SK-N-MC (cell line): ENCODE data around the gene ITGA1.
A peak's percentile ranks its signal among the peaks of the same experiment; 100 is the strongest.
"Not testable (repeated sequence)": the region's sequence is repeated elsewhere in the genome, so short reads cannot be mapped to it uniquely, and the experiment has no call there.

Experiments used
- DNase-seq: peaks from one replicate; pipeline ENCODE4 v3.0.0-alpha.2; 2011; ENCODE audit warnings: low read depth, low spot score
- H3K27ac ChIP-seq: fragments of 200-600 bp; sonication (generic); 2 replicates; pipeline ENCODE4 v1.5.1; 2016; ENCODE audit warnings: mixed run types
- H3K36me3 ChIP-seq: fragments of 200-600 bp; sonication (generic); 2 replicates; pipeline ENCODE4 v1.6.1; 2017; ENCODE audit warnings: antibody characterized with exemption, low read length, mixed read lengths; ENCODE audit not compliant: insufficient read depth
- H3K4me3 ChIP-seq: fragments of 200-600 bp; sonication (generic); 2 replicates; pipeline ENCODE4 v1.5.1; 2016
- H3K9ac ChIP-seq: fragments of 200-600 bp; sonication (generic); 2 replicates; pipeline ENCODE4 v1.8.0; 2017; ENCODE audit warnings: mixed run types, mixed read lengths; ENCODE audit not compliant: insufficient read length
- H3K9me3 ChIP-seq: fragments of 200-600 bp; sonication (generic); 2 replicates; pipeline ENCODE4 v1.6.1; 2017; ENCODE audit warnings: low read depth, mild to moderate bottlenecking, antibody characterized with exemption, low read length, moderate library complexity, mixed read lengths
- EZH2 ChIP-seq: fragments of 200-600 bp; sonication (generic); IDR thresholded peaks from one replicate; pipeline ENCODE4 v1.6.1; 2017; ENCODE audit warnings: antibody characterized with exemption
- FOXP2 ChIP-seq: optimal IDR thresholded peaks from 2 replicates; pipeline ENCODE3; 2011; ENCODE audit warnings: mild to moderate bottlenecking, moderate library complexity; ENCODE audit not compliant: insufficient read depth; ENCODE audit errors: extremely low read length, control extremely low read depth
- POLR2AphosphoS5 ChIP-seq: IDR thresholded peaks from 2 replicates; pipeline ENCODE4 v1.6.1; 2012; ENCODE audit warnings: mild to moderate bottlenecking, low read depth, low read length, borderline replicate concordance

The ITGA1 gene

DNA sequence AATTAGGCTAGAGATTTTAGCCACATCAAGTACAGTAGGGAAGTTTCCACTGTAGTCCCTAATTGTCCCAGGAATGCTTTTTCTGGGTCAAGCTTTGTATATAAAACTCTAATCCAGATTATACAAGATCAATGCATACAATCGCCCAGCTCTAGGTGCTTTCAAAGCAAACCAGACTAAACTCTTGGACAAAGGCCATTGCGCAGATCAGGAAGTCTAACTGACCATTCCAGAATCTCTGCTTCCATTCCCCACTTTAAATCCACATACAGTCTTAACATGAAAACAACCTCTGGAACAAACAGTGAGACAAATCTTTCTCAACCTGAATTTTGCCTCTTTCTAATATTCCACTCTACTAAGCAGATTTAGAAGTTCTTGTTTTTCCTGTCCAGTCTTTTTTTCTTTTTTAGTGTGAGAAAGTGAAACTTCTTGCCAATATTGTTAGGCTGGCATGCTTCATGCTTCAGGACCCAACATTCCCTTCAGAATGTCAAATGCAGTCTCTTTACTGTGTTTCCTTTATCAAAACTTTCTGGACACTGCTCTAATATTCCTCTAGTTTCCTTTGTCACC, 76.1 kb downstream of the ITGA1 start:
- H3K36me3 ChIP-seq, result no peaks in the 10 kb centered on the region
- peak overlapping the region; percentile 41 for H3K4me3 ChIP-seq
- TF ChIP-seq EZH2 (no peak), POLR2AphosphoS5 (no peak), FOXP2 (no peak)
- peak overlapping the region; percentile 8 for H3K9ac ChIP-seq
- DNase-seq, result no peak
- no peaks in the 10 kb centered on the region for H3K9me3 ChIP-seq
- H3K27ac ChIP-seq, result peak overlapping the region; percentile 43

DNA sequence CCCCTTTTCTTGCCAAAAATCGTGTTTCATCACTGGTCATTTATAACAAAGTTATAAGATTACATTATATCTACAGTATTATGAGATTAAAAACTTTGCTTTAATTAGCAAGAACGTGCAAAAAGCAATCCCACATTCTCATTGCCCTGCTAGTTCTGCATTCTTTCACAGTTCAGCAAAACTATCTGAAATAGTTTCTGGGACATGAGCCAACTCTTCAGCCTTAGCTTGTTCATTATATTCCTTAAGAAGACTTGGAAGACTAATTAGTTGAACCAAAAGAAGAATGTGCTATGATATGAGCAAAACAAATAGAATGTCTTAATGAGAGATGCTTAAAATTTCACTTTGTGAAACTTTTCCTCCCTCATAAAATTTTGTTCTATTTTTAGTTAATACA, 76.7 kb downstream of the ITGA1 start:
- peak; percentile 59 for DNase-seq
- peak overlapping the region; percentile 8 for H3K9ac ChIP-seq
- no peaks in the 10 kb centered on the region for H3K36me3 ChIP-seq
- no peaks in the 10 kb centered on the region for H3K9me3 ChIP-seq
- TF ChIP-seq EZH2, result no peak
- TF ChIP-seq POLR2AphosphoS5, result no peak
- TF ChIP-seq FOXP2, result no peak
- H3K4me3 ChIP-seq, result peak overlapping the region; percentile 41
- peak overlapping the region; percentile 67; the same call in 1 of the 2 replicates for H3K27ac ChIP-seq

DNA sequence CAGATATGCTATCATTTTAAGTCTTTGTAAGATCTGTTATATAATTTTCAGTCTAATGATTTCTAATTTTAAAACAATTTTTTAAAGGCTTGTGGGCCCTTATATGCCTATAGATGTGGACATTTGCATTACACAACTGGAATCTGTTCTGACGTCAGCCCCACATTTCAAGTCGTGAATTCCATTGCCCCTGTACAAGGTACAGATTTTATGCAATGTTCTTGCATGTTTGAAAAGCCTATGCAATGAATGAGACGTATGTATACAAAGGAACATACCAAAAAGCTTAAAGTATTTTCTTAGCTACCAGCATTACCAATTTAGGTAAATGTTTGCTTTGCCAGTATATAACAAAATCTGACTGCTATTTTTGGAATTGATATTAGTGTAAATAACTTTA, 77.2 kb downstream of the ITGA1 start:
- Histone ChIP-seq H3K27ac (peak overlapping the region; percentile 67), H3K36me3 (no peaks in the 10 kb centered on the region), H3K9ac (no peak overlapping the region), H3K9me3 (no peaks in the 10 kb centered on the region), H3K4me3 (no peak overlapping the region)
- TF ChIP-seq POLR2AphosphoS5, result no peak
- TF ChIP-seq EZH2, result no peak
- no peak for TF ChIP-seq FOXP2
- DNase-seq, result no peak

DNA sequence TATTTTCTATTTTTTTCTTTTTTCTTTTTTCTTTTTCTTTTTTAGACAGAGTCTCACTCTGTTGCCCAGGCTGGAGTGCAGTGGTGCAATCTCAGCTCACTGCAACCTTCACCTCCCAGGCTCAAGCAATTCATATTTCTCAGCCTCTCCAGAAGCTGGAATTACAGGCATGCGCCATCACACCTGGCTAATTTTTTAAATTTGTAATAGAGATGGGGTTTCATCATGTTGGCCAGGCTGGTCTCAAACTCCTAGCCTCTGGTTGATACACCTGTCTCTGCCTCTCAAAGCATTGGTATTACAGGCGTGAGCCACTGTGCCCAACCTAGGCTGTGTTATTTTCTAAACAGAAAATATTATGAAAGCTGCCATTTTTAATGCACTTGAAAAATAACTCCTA, 78.3 kb downstream of the ITGA1 start:
- H3K9me3 ChIP-seq, H3K27ac ChIP-seq, H3K4me3 ChIP-seq, H3K9ac ChIP-seq, H3K36me3 ChIP-seq, DNase-seq: not testable (repeated sequence)

DNA sequence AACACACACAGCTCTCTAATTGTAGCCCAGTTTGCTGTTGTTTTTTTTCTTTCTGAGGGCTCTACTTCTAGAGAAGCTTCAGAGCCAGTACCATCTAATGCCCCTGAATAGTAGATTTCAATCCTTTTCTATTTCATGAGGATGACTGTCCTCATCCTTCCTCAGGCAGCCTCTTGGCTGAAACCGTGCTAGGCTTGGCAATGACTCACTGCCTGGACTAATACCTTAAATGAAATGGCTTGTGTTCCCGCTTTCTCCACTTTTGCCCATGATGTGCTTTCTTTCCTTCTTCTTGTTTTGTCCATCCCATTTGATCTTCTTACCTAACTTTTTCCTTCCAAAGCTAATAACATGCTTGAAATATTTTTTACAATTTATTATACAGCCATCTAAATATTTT, 80.1 kb downstream of the ITGA1 start:
- Histone ChIP-seq H3K27ac (no peak overlapping the region), H3K4me3 (no peak overlapping the region), H3K9me3 (no peaks in the 10 kb centered on the region), H3K36me3 (no peaks in the 10 kb centered on the region), H3K9ac (no peak overlapping the region)
- no peak for DNase-seq
- no peak for TF ChIP-seq FOXP2
- no peak for TF ChIP-seq POLR2AphosphoS5
- TF ChIP-seq EZH2, result no peak

DNA sequence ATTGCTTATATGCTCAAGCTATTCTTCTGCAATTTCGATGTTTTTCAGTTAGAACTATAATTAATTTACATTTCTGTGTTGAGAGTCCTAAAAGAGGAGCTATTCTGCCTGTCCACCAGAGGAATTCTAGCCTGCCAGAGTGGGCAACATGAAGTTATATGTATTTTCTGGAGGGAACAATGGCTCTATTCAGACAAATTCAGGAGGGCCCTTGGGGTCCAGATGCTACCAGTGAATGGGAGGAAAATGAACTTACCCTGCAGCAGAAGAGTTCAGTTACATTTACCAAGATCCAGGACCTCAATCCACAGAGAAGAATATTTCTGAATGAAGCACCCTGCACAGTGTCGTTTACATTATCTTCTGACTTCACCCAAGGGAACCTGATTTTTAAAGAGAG, 80.7 kb downstream of the ITGA1 start:
- Histone ChIP-seq H3K4me3 (no peak overlapping the region), H3K27ac (no peak overlapping the region), H3K36me3 (no peaks in the 10 kb centered on the region), H3K9ac (no peak overlapping the region), H3K9me3 (no peaks in the 10 kb centered on the region)
- TF ChIP-seq POLR2AphosphoS5 (no peak), EZH2 (no peak), FOXP2 (no peak)
- DNase-seq, result no peak

DNA sequence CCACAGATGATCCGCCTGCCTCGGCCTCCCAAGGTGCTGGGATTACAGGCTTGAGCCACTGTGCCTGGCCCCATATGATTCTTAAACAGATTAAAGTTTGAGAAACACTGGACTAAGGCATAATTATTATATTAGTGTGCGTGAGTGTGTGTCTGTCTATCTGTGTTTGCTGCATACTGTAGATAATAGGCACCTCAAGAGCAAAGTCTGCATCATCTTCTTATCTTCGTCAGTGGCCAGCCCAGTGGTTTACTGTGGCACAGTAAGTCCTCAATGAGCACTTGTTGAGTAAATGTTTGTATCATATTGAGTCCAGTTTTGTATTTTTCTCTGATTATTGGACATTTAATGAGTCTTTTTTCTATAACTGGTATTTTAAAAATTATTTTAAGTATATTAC, 81.7 kb downstream of the ITGA1 start:
- Histone ChIP-seq H3K9ac (no peak overlapping the region), H3K4me3 (no peak overlapping the region), H3K27ac (no peak overlapping the region), H3K36me3 (no peaks in the 10 kb centered on the region), H3K9me3 (no peaks in the 10 kb centered on the region)
- no peak for DNase-seq
- TF ChIP-seq FOXP2, result no peak
- TF ChIP-seq EZH2, result no peak
- TF ChIP-seq POLR2AphosphoS5, result no peak

DNA sequence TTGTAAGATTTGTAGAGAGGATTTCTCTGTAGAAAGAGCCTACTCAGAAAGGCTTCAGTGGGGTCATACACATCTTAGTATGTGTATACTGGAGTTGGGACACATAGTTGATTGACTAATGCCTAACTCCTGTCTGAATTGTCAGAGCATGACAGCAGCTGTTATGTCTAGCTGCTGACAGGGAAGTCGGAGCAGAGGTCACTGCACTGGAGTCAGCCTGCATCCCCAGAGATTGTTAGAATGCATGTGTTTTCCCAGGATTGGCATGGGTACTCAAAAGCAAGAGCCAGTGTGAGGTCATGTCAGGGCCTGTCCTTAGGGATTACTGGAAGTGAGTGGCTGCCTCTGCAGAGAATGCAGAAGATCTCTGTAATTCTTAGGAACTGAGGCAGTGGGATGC, 82.7 kb downstream of the ITGA1 start:
- no peak for TF ChIP-seq POLR2AphosphoS5
- TF ChIP-seq EZH2, result no peak
- TF ChIP-seq FOXP2, result no peak
- no peak overlapping the region for H3K27ac ChIP-seq
- H3K9ac ChIP-seq, result no peak overlapping the region
- H3K4me3 ChIP-seq, result no peak overlapping the region
- no peak for DNase-seq
- H3K9me3 ChIP-seq, result no peaks in the 10 kb centered on the region
- H3K36me3 ChIP-seq, result no peaks in the 10 kb centered on the region

DNA sequence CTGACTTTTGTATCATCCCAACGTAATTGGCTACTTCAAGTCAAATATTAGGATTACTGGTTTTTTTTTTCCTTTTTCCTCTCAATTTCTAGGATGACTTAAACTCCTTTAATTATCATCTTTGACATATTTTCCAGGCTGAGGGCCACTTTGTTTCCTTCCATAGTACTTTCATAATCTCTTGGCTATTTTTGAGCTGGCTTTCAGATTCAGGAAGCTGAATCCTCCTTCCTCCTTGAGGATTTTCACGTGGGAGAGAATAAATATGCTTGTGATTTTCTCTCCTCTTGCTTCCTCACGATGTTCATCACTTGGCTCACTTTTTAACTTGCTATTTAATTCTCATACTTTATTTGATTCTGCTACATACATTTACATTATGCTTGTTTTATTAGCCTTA, 88.1 kb downstream of the ITGA1 start:
- no peak overlapping the region for H3K27ac ChIP-seq
- TF ChIP-seq POLR2AphosphoS5 (no peak), EZH2 (no peak), FOXP2 (no peak)
- no peak overlapping the region for H3K4me3 ChIP-seq
- no peaks in the 10 kb centered on the region for H3K36me3 ChIP-seq
- DNase-seq, result no peak
- no peak overlapping the region for H3K9ac ChIP-seq
- no peaks in the 10 kb centered on the region for H3K9me3 ChIP-seq
